Measurements from ENCODE around the gene TP53I13.

Gene TP53I13

GRCh38 chr17:29613856-29614255 is 45.4 kb downstream of the TP53I13 start:
- peaks cover 57% of the 10 kb centered on the region for H3K4me1 ChIP-seq (ENCODE audit: insufficient read depth, low read length, severe bottlenecking)
- peak overlapping the region; percentile 58 for H3K4me3 ChIP-seq (ENCODE audit: low read depth, low read length, poor library complexity, severe bottlenecking)
- H3K79me2 ChIP-seq (ENCODE audit: insufficient read depth, low read length) = no peaks in the 10 kb centered on the region
- no peaks in the 10 kb centered on the region for H3K9me3 ChIP-seq (ENCODE audit: low read length)
- no peak for TF ChIP-seq CTCF (IDR thresholded peaks at IDR 0.05; ENCODE audit: low read length)
- no peak for TF ChIP-seq EZH2 (IDR thresholded peaks at IDR 0.05; ENCODE audit: borderline replicate concordance, low read length)
- peak overlapping the region; percentile 82 for H3K4me2 ChIP-seq (ENCODE audit: low read length)
- H3K27ac ChIP-seq (ENCODE audit: low read depth, low read length, poor library complexity, severe bottlenecking) = no peak overlapping the region
- H3K9me2 ChIP-seq (ENCODE audit: low read depth, low read length) = no peaks in the 10 kb centered on the region
- H2AFZ ChIP-seq (ENCODE audit: low read length) = no peak overlapping the region
- H3K36me3 ChIP-seq (ENCODE audit: insufficient read depth, low read length) = no peaks in the 10 kb centered on the region
- peaks cover 4% of the 10 kb centered on the region; the same call in 1 of the 2 replicates for H3K27me3 ChIP-seq (ENCODE audit: insufficient read depth, low read length)
- H3K9ac ChIP-seq (ENCODE audit: low read length) = peak overlapping the region; percentile 43; the same call in 1 of the 2 replicates
- no peaks in the 10 kb centered on the region for H4K20me1 ChIP-seq (ENCODE audit: insufficient read depth, low read length)
- H3F3A ChIP-seq (ENCODE audit: insufficient read depth, low read length) = no peaks in the 10 kb centered on the region

- H3K27me3 ChIP-seq (ENCODE audit: insufficient read depth, low read length) = 0 out of 2 replicates have a peak, but pooled peaks cover 4% of the 10 kb centered on the region
These were observed 46.0 kb downstream of the TP53I13 start for GRCh38 chr17:29614349-29615047.

GRCh38 chr17:29615048-29615385 is 46.5 kb downstream of the TP53I13 start:
- H3K79me2 ChIP-seq (ENCODE audit: insufficient read depth, low read length) = no peaks in the 10 kb centered on the region
- H3K4me1 ChIP-seq (ENCODE audit: insufficient read depth, low read length, severe bottlenecking) = peaks cover 54% of the 10 kb centered on the region
- H2AFZ ChIP-seq (ENCODE audit: low read length) = no peak overlapping the region
- H3K9me2 ChIP-seq (ENCODE audit: low read depth, low read length) = no peaks in the 10 kb centered on the region
- no peaks in the 10 kb centered on the region for H4K20me1 ChIP-seq (ENCODE audit: insufficient read depth, low read length)
- H3K27me3 ChIP-seq (ENCODE audit: insufficient read depth, low read length) = 0 out of 2 replicates have a peak, but pooled peaks cover 4% of the 10 kb centered on the region
- no peaks in the 10 kb centered on the region for H3K9me3 ChIP-seq (ENCODE audit: low read length)
- no peak overlapping the region; the same call in 1 of the 2 replicates for H3K9ac ChIP-seq (ENCODE audit: low read length)
- 0 out of 2 replicates have a peak, but pooled peaks have one; percentile 4 for TF ChIP-seq CTCF (IDR thresholded peaks at IDR 0.05; ENCODE audit: low read length)
- no peak for TF ChIP-seq EZH2 (IDR thresholded peaks at IDR 0.05; ENCODE audit: borderline replicate concordance, low read length)
- H3K27ac ChIP-seq (ENCODE audit: low read depth, low read length, poor library complexity, severe bottlenecking) = no peak overlapping the region
- H3F3A ChIP-seq (ENCODE audit: insufficient read depth, low read length) = no peaks in the 10 kb centered on the region
- H3K4me2 ChIP-seq (ENCODE audit: low read length) = peak overlapping the region; percentile 82
- peak overlapping the region; percentile 59 for H3K4me3 ChIP-seq (ENCODE audit: low read depth, low read length, poor library complexity, severe bottlenecking)
- no peaks in the 10 kb centered on the region for H3K36me3 ChIP-seq (ENCODE audit: insufficient read depth, low read length)

More at GRCh38 chr17:29614349-29615047, 46.0 kb downstream of the TP53I13 start:
- Histone ChIP-seq H3K4me2 (ENCODE audit: low read length) (peak overlapping the region; percentile 82), H3K9me3 (ENCODE audit: low read length) (no peaks in the 10 kb centered on the region), H3K9me2 (ENCODE audit: low read depth, low read length) (no peaks in the 10 kb centered on the region), H3K36me3 (ENCODE audit: insufficient read depth, low read length) (no peaks in the 10 kb centered on the region), H3K27ac (ENCODE audit: low read depth, low read length, poor library complexity, severe bottlenecking) (no peak overlapping the region), H3F3A (ENCODE audit: insufficient read depth, low read length) (no peaks in the 10 kb centered on the region), H3K4me3 (ENCODE audit: low read depth, low read length, poor library complexity, severe bottlenecking) (peak overlapping the region; percentile 59), H3K9ac (ENCODE audit: low read length) (peak overlapping the region; percentile 3; the same call in 1 of the 2 replicates), H3K79me2 (ENCODE audit: insufficient read depth, low read length) (no peaks in the 10 kb centered on the region), H2AFZ (ENCODE audit: low read length) (no peak overlapping the region), H3K4me1 (ENCODE audit: insufficient read depth, low read length, severe bottlenecking) (peaks cover 54% of the 10 kb centered on the region), H4K20me1 (ENCODE audit: insufficient read depth, low read length) (no peaks in the 10 kb centered on the region)
- no peak for TF ChIP-seq CTCF (IDR thresholded peaks at IDR 0.05; ENCODE audit: low read length)
- TF ChIP-seq EZH2 (IDR thresholded peaks at IDR 0.05; ENCODE audit: borderline replicate concordance, low read length) = no peak

Measured in OCI-LY1 (cell line).